ENCODE data around the gene MGST1. TPM values are rescaled to one million over a fixed set of nuclear protein-coding genes. Genes with fewer than 3 reads are reported as not detected.
A peak's percentile ranks its signal among the peaks of the same experiment; 100 is the strongest.

The MGST1 gene
- polyA plus RNA-seq, 1 donor (not counting 4 experiments of a cell fraction or from before 2014, with no cell fraction given), result 160 TPM

GRCh38 chr12:16384732-16385131 is 37.3 kb downstream of the MGST1 start:
- H3K9ac ChIP-seq (ENCODE audit: control insufficient read depth, extremely low read depth, insufficient read depth, low read length), result no peak overlapping the region
- H4K20me1 ChIP-seq (ENCODE audit: control insufficient read depth, extremely low read depth, insufficient read depth, low read length), result no peaks in the 10 kb centered on the region
- no peaks in the 10 kb centered on the region for H3K27me3 ChIP-seq (ENCODE audit: control insufficient read depth, extremely low read depth, insufficient read depth, low read length)
- H2AFZ ChIP-seq (ENCODE audit: control insufficient read depth, low read length), result no peak overlapping the region
- H3K79me2 ChIP-seq (ENCODE audit: control insufficient read depth, insufficient read depth, low read length), result no peaks in the 10 kb centered on the region
- no peak overlapping the region for H3K4me2 ChIP-seq (ENCODE audit: control insufficient read depth, extremely low read depth, insufficient read depth, low read depth, low read length)
- H3K4me1 ChIP-seq (ENCODE audit: control insufficient read depth, extremely low read depth, insufficient read depth, low read length), result no peaks in the 10 kb centered on the region
- H3K36me3 ChIP-seq (ENCODE audit: control insufficient read depth in 2 of 2, extremely low read depth in 1 of 2, insufficient read depth in 2 of 2, low read length in 2 of 2), result no peaks in the 10 kb centered on the region
- no peaks in the 10 kb centered on the region for H3K9me1 ChIP-seq (ENCODE audit: control insufficient read depth, extremely low read depth, insufficient read depth, low read length)
- no peak for FAIRE-seq
- H3K4me3 ChIP-seq (ENCODE audit: control insufficient read depth in 2 of 3, extremely low read depth in 1 of 3, insufficient read depth in 2 of 3, low read depth in 1 of 3, low read length in 3 of 3), result no peak overlapping the region
- H3K27ac ChIP-seq (ENCODE audit: control insufficient read depth, insufficient read depth, low read length), result no peak overlapping the region
- DNase-seq (ENCODE audit: low read depth, low spot score), result no peak
- H3K9me3 ChIP-seq (ENCODE audit: control insufficient read depth, low read depth, low read length), result no peaks in the 10 kb centered on the region
- TF ChIP-seq CTCF (optimal IDR thresholded peaks at IDR 0.05 in 1 of 3, IDR thresholded peaks at IDR 0.05 in 1 of 3, conservative IDR thresholded peaks at IDR 0.05 in 1 of 3; ENCODE audit: extremely low read depth in 1 of 3, insufficient read depth in 2 of 3, low read length in 3 of 3) (no peak), EZH2 (IDR thresholded peaks at IDR 0.05; ENCODE audit: low read length) (no peak)
- dilution Hi-C loops (cut with MboI; ENCODE audit: extremely low pct_ligation_motif_present, low sequenced_read_pairs), result no loop called here

- Histone ChIP-seq H2AFZ (ENCODE audit: control insufficient read depth, low read length) (no peak overlapping the region), H3K4me3 (ENCODE audit: control insufficient read depth in 2 of 3, extremely low read depth in 1 of 3, insufficient read depth in 2 of 3, low read depth in 1 of 3, low read length in 3 of 3) (no peak overlapping the region), H3K9me3 (ENCODE audit: control insufficient read depth, low read depth, low read length) (no peaks in the 10 kb centered on the region), H3K27ac (ENCODE audit: control insufficient read depth, insufficient read depth, low read length) (no peak overlapping the region), H3K27me3 (ENCODE audit: control insufficient read depth, extremely low read depth, insufficient read depth, low read length) (no peaks in the 10 kb centered on the region), H3K9ac (ENCODE audit: control insufficient read depth, extremely low read depth, insufficient read depth, low read length) (no peak overlapping the region), H3K9me1 (ENCODE audit: control insufficient read depth, extremely low read depth, insufficient read depth, low read length) (no peaks in the 10 kb centered on the region), H4K20me1 (ENCODE audit: control insufficient read depth, extremely low read depth, insufficient read depth, low read length) (no peaks in the 10 kb centered on the region), H3K79me2 (ENCODE audit: control insufficient read depth, insufficient read depth, low read length) (no peaks in the 10 kb centered on the region), H3K4me1 (ENCODE audit: control insufficient read depth, extremely low read depth, insufficient read depth, low read length) (no peaks in the 10 kb centered on the region), H3K4me2 (ENCODE audit: control insufficient read depth, extremely low read depth, insufficient read depth, low read depth, low read length) (no peak overlapping the region), H3K36me3 (ENCODE audit: control insufficient read depth in 2 of 2, extremely low read depth in 1 of 2, insufficient read depth in 2 of 2, low read length in 2 of 2) (no peaks in the 10 kb centered on the region)
- no peak for DNase-seq (ENCODE audit: low read depth, low spot score)
- TF ChIP-seq EZH2 (IDR thresholded peaks at IDR 0.05; ENCODE audit: low read length) (no peak), CTCF (optimal IDR thresholded peaks at IDR 0.05 in 1 of 3, IDR thresholded peaks at IDR 0.05 in 1 of 3, conservative IDR thresholded peaks at IDR 0.05 in 1 of 3; ENCODE audit: extremely low read depth in 1 of 3, insufficient read depth in 2 of 3, low read length in 3 of 3) (peak; percentile 17 to 37 (median 20))
- no peak for FAIRE-seq
- dilution Hi-C loops (cut with MboI; ENCODE audit: extremely low pct_ligation_motif_present, low sequenced_read_pairs), result no loop called here
Measured at GRCh38 chr12:16385782-16386646, 38.6 kb downstream of the MGST1 start.
